ENCODE data around the gene OPRPN.

The OPRPN gene

GRCh38 chr4:70452946-70453345, 55.2 kb downstream of the OPRPN start:
- H3K4me1 ChIP-seq (ENCODE audit: low read length) = no peaks in the 10 kb centered on the region
- TF ChIP-seq EZH2phosphoT487 (IDR thresholded peaks at IDR 0.05; ENCODE audit: low read length) = no peak
- TF ChIP-seq EZH2 (optimal IDR thresholded peaks at IDR 0.05; ENCODE audit: low read depth, low read length) = no peak
- TF ChIP-seq, protein P1, sequence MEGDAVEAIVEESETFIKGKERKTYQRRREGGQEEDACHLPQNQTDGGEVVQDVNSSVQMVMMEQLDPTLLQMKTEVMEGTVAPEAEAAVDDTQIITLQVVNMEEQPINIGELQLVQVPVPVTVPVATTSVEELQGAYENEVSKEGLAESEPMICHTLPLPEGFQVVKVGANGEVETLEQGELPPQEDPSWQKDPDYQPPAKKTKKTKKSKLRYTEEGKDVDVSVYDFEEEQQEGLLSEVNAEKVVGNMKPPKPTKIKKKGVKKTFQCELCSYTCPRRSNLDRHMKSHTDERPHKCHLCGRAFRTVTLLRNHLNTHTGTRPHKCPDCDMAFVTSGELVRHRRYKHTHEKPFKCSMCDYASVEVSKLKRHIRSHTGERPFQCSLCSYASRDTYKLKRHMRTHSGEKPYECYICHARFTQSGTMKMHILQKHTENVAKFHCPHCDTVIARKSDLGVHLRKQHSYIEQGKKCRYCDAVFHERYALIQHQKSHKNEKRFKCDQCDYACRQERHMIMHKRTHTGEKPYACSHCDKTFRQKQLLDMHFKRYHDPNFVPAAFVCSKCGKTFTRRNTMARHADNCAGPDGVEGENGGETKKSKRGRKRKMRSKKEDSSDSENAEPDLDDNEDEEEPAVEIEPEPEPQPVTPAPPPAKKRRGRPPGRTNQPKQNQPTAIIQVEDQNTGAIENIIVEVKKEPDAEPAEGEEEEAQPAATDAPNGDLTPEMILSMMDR (IDR thresholded peaks at IDR 0.05; ENCODE audit: low read length) = no peak
- H3K9me2 ChIP-seq (replicated peaks; ENCODE audit: insufficient read depth, low read length) = no peaks in the 10 kb centered on the region
- H3K36me3 ChIP-seq (replicated peaks; ENCODE audit: insufficient read depth, low read length) = no peaks in the 10 kb centered on the region
- no peaks in the 10 kb centered on the region for H3K27me3 ChIP-seq (replicated peaks; ENCODE audit: insufficient read depth, low read length)
- no peak overlapping the region for H2AFZ ChIP-seq (ENCODE audit: low read length)
- H3K27ac ChIP-seq (ENCODE audit: low read length) = no peak overlapping the region
- no peaks in the 10 kb centered on the region for H3K9me3 ChIP-seq (replicated peaks; ENCODE audit: insufficient read depth, low read length)
- H3K9ac ChIP-seq (ENCODE audit: low read length) = no peak overlapping the region
- no peak for DNase-seq
- H3F3A ChIP-seq (ENCODE audit: insufficient read depth, low read length) = no peaks in the 10 kb centered on the region
- H4K20me1 ChIP-seq (ENCODE audit: insufficient read depth, low read length) = no peaks in the 10 kb centered on the region
- H3K79me2 ChIP-seq (ENCODE audit: low read length) = no peaks in the 10 kb centered on the region
- no peak overlapping the region for H3K4me2 ChIP-seq (ENCODE audit: low read depth, low read length)
- H3K4me3 ChIP-seq (ENCODE audit: low read length) = no peak overlapping the region

All from MM.1S (cell line).